Astrocyte of the spinal cord (primary cell): ENCODE data around the gene ZNF497.
A peak's percentile ranks its signal among the peaks of the same experiment; 100 is the strongest.

Experiments
- DNase-seq: peaks from one replicate; pipeline ENCODE4 v3.0.0; 2011; ENCODE audit warnings: low read depth, low spot score
- H3K4me3 ChIP-seq: 2 replicates; pipeline ENCODE4 v1.5.1; 2011; ENCODE audit warnings: low read depth, mild to moderate bottlenecking, low read length, moderate library complexity
- CTCF ChIP-seq: IDR thresholded peaks from 2 replicates; pipeline ENCODE4 v1.5.1; 2012; ENCODE audit warnings: low read depth, mild to moderate bottlenecking, low read length, inconsistent platforms
- in situ Hi-C: cut with HindIII; loops from 2 replicates; pipeline ENCODE4 v1.10.0; 2017; ENCODE audit warnings: low sequenced_read_pairs

Gene ZNF497

GRCh38 chr19:58304748-58305064, 57.8 kb downstream of the ZNF497 start:
- in situ Hi-C loops: no loop called here
- peak overlapping the region; percentile 94 for H3K4me3 ChIP-seq
- no peak for TF ChIP-seq CTCF
- DNase-seq: no peak
